ENCODE results near the gene CRYZ.

Gene CRYZ

DNA sequence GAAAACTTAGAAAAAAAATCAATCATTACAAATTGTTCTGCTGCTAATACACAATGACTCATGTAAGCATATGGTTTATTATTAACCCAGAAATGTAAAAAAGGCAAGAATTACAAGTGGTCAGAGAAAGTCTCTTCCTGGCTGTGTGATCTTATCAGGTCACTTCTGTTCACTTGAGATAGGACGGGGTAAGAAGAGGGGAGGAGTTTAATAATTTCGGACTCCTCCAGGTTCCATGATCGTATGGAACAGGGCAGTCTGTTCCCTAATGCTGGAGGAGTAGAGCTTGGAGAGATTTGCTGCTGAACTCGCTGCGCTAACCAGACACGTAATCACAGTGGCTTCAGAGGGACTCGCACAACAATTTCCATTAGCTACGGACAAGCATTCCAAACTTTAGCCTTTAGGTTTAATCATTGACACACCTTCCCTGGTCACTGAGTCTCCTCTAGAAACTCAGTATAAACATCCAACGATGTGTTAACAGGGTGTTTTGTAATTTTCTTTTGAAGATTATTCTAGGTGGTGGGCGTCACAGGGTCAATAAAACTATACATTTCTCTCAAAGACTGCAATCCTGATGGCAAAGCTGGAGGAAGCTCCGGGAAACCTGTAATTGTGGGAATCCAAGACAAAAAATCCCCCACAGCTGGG is 1.3 kb downstream of the CRYZ start:
- DNase-seq (ENCODE audit: low read depth in 2 of 3, low spot score in 1 of 3): no peak

GRCh38 chr1:74729741-74730478 is 2.9 kb downstream of the CRYZ start:
- DNase-seq (ENCODE audit: low read depth in 2 of 3, low spot score in 1 of 3): no peak

DNA sequence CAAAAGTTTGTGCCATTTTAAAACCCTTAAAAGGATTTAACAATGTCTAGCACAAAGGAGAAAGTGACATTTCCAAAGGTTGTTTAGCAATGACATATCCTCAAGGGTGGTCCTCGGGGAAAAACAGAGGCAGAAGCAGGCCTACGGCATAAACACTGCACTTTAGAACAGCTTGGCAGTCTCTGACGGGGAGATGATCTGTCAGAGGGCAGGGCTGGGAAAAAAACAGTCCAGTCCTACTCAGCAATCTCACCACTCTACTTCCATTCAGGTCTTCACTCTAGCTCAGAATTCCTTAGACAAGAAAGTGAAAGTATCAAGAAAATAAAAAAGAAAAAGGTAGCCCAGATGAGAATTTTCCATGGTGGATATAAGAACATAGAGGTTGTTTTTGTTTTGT is 4.1 kb downstream of the CRYZ start:
- no peak for DNase-seq (ENCODE audit: low read depth in 2 of 3, low spot score in 1 of 3)

DNA sequence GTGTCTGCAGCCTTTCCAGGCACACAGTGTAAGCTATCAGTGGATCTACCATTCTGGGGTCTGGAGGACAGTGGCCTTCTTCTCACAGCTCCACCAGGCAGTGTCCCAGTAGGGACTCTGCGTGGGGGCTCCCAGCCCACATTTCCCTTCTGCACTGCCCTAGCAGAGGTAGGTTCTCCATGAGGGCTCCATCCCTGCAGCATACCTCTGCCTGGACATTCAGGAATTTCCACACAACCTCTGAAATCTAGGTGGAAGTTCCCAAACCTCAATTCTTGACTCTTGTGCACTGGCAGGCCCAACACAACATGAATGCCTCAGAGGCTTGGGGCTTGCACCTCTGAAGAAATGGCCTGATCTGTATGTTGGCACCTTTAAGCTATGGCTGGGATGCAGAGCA is 6.8 kb downstream of the CRYZ start:
- DNase-seq (ENCODE audit: low read depth in 2 of 3, low spot score in 1 of 3): no peak

GRCh38 chr1:74717626-74718025 is 15.2 kb downstream of the CRYZ start:
- no peak for DNase-seq (ENCODE audit: low read depth in 2 of 3, low spot score in 1 of 3)

DNA sequence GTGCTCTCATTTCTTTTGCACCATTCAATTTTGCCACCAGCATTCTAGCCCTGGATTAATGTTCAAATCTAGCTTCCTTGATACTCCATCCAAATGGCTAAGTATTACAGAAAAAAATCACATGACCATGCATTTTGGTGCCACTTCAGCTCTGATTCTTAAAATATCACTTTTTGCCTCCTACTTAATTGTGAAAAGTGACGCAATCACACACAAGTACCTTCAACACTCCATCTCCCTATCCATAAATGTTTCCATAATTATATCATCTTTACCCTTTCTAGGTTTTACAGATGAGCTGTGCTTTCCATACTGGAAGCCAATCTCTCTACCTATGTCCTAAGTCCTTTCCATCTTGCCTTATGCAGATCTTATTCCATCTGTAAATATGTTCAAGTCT is 16.0 kb downstream of the CRYZ start:
- no peak for DNase-seq (ENCODE audit: low read depth in 2 of 3, low spot score in 1 of 3)

DNA sequence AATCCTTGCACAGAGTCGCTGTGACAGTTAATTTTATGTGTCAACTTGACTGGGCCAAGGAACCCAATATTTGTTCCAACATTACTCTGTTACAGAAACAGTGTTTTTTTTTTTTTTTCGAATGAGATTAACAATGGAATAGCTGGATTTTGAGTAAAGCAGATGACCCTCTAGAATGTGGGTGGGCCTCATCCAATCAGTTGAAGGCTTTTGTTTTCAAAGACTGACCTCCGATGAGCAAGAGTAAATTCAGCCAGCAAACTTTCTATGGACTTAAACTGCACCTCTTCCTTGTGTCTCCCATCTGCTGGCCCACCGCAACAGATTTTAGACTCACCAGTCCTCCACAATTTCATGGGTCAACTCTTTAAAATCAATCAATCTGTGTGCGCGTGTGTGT is 17.0 kb downstream of the CRYZ start:
- no peak for DNase-seq (ENCODE audit: low read depth in 2 of 3, low spot score in 1 of 3)

DNA sequence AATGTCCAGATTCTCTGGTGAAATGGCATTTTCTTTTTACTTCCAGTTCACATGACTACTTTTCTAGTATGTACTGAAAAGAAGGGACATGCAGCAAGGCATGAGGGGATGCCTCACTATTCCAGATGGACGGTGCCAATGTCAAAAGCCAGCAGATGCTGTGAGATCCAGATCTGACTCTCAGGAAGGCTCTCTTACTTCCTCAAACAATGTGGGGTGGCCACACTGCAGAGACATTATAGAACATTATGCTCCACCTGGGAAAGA is 17.7 kb downstream of the CRYZ start:
- no peak for DNase-seq (ENCODE audit: low read depth in 2 of 3, low spot score in 1 of 3)

DNA sequence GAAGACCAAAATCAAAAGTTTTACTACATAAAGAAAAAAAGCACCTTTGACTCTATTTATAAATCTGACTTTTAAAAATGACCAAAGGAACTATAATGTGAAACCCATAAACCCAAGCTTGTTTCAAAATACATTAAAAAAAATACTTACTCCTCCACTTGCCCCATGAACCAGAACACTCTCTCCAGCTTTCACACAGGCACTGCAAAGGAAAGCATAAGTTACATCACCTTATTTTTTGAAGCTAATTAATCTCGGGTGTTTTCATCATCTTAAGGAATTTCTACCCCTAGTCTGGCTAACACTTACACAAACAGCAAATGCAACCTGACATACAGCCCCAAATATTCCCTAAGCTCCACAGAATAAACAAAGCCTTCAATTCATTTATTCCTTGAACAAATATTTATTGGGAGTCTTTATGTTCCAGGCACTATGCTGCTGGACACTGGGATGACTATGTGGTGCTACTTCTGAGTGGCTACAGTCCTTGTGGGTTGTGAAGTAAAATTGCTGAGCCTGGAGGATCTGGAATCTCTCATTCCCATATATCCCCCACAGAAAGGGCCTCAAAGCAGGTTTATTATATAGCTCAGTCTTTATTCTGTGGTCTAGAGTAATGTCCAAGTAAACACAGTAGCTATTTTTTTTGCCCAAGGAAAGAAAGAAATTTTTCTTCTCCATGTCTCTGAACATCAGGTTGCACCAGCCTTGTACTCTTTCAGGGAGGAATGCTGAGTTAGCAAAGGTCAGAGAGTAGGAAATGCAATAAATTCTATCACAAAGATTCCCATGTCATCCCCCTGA is 18.2 kb downstream of the CRYZ start:
- no peak for DNase-seq (ENCODE audit: low read depth in 2 of 3, low spot score in 1 of 3)

DNA sequence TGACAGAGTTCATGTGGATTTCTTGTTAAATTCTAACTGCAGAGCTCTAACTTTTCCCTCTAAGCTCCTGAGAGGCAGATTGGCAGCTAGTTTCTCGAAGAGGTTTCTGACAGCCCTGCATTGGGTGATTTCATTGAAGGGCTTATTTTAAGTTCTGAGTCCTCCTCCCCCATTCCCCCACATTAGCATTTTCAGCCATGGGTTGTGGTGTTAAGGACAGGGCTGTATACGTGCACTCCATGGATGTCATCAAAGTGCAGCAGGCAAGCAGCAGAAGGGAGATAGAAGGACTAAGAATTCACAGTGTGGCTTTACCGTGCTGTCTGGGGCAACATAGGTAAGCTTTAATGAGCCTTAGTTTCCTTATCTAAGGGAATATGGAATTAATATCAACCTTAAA is 19.0 kb downstream of the CRYZ start:
- no peak for DNase-seq (ENCODE audit: low read depth in 2 of 3, low spot score in 1 of 3)

- DNase-seq (ENCODE audit: low read depth in 2 of 3, low spot score in 1 of 3): no peak
Observed at GRCh38 chr1:74712881-74713280, 20.0 kb downstream of the CRYZ start.

DNA sequence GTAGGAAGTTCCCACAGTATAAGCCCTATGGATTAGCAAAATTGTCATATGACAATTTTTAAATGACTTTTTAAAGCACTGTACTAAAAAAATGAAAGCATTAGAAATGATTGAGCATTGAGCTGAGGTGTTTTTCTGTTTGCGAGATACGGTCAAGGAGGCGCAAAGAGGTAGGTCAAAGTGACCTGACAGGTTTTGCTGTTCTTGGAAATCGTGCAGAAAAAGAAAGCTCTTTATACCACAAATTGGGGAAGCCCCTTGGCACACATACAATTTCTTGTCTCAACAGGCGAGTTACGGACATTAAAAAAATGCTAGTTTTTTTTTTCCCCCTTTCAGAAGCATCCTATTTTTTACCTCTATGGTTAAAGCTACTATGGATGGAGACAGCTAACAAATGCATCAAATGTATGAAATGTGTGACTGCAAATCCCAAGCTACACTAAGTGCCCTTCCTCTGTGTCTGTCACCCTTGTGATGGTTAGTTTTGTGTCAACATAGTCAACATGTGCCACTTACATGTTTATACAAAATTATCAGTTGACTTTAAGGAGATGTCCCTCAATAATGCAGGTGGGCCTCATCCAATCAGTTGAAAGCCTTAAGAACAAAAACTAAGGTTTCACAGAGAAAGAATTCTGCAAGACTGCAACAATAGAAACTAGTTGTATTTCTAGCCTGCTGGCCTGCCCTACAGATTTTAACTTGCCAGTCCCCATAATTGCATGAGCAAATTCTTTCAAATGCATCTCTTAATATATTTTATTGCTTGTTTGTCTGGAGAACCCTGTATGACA is 29.3 kb downstream of the CRYZ start:
- DNase-seq (ENCODE audit: low read depth in 2 of 3, low spot score in 1 of 3): no peak

DNA sequence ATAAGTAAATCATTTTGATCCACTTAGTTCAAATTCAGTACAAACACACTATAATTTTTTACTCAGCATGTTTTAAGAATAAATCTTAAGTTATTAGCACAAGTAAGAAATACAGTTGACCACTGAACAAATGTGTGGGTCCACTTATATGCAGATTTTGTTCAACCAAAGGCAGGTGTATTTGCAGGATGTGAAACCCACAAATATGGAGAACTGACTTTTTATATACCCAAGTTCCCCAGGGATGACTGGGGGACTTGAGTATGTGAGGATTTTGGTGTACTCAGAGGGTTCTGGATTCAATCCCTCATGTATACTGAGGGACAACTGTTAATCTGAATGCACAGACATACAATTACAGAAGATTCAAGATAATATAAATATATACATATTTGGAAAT is 33.5 kb downstream of the CRYZ start:
- DNase-seq (ENCODE audit: low read depth in 2 of 3, low spot score in 1 of 3): no peak

- DNase-seq (ENCODE audit: low read depth in 2 of 3, low spot score in 1 of 3): no peak
Observed at GRCh38 chr1:74697832-74698231, 35.0 kb downstream of the CRYZ start.

- no peak for DNase-seq (ENCODE audit: low read depth in 2 of 3, low spot score in 1 of 3)
Observed at GRCh38 chr1:74693473-74693872, 39.4 kb downstream of the CRYZ start.

- DNase-seq (ENCODE audit: low read depth in 2 of 3, low spot score in 1 of 3): no peak
Observed at GRCh38 chr1:74690909-74691308, 41.9 kb downstream of the CRYZ start.

GRCh38 chr1:74690364-74690696 is 42.5 kb downstream of the CRYZ start:
- no peak for DNase-seq (ENCODE audit: low read depth in 2 of 3, low spot score in 1 of 3)

- peak in 2 of 3 donors; percentile 16 to 54 for DNase-seq (ENCODE audit: low read depth in 2 of 3, low spot score in 1 of 3)
Observed at GRCh38 chr1:74689621-74690363, 43.1 kb downstream of the CRYZ start.

DNA sequence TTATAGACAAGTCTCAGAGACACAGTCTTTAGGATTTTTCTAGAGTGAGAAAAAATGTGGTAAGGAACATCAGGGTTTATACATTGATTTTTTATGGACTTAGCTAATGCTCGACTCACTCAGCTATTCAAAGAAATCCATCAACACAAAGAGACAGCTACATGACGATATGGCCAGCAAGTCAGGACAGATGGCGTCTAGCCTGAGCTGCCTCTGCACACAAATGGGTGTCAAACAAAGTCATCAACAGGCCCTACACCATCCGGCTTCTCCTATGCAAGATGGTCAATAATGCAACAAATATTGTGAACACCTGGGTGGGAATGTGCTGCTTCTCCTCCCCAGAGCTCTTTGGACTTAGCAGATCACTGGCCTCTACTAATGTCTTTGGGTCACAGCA is 45.9 kb downstream of the CRYZ start:
- DNase-seq (ENCODE audit: low read depth in 2 of 3, low spot score in 1 of 3): no peak

DNA sequence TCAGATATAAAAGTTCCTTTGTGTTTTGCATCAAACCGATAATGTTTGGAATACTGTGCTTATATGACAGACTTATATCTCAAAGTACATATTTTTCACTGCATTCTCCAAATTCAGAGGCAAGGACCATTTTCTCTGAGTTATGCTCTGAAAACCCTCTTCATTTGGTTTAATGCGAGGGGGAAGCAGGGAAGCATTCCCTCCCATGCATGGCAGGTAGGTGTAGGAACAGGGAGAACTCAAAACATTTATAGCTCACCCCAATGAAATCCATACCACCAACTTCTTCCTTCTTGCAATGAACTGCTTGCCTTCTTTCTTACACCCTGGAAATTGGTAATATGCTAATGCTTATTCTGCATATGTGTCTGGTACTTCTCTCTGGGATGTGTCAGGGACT is 48.5 kb downstream of the CRYZ start:
- DNase-seq (ENCODE audit: low read depth in 2 of 3, low spot score in 1 of 3): no peak

DNA sequence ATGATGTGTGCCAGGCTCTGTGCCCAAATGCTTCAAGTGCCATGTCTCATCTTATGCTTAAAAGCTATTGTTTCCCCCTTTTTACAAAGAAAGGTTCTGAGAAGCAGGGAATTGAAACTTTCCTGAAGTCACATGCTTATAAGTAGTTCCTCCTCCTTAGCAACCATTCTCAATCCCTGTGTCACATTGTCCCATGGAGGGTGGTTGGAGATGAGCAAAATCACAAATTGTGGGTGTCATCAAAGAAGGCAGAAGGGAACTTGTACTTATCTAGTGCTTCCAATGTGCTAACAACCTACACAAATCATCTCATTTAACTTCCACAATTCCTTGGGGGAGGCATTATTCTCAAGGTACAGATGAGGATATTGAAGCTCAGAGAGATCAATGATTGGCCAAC is 49.2 kb downstream of the CRYZ start:
- DNase-seq (ENCODE audit: low read depth in 2 of 3, low spot score in 1 of 3): no peak
